Hepatocyte (in vitro differentiated cells): ENCODE measurements around the gene TWNK. TPM values are rescaled to one million over a fixed set of nuclear protein-coding genes. Genes with fewer than 3 reads are reported as not detected.

Source experiments
- DNase-seq: peaks from one replicate; pipeline ENCODE4 v3.0.0-alpha.2; 2016; ENCODE audit warnings: low spot score
- H2AFZ ChIP-seq: fragments of 200-600 bp; sonication (generic); 2 replicates; pipeline ENCODE4 v1.6.0; 2016; ENCODE audit warnings: antibody characterized with exemption, mild to moderate bottlenecking
- H3K27ac ChIP-seq: fragments of 200-600 bp; sonication (generic); 2 replicates; pipeline ENCODE4 v1.5.1; 2016; ENCODE audit warnings: mild to moderate bottlenecking
- H3K27me3 ChIP-seq: fragments of 200-600 bp; sonication (generic); 2 replicates; pipeline ENCODE4 v1.6.1; 2016
- H3K36me3 ChIP-seq: fragments of 200-600 bp; sonication (generic); replicated peaks from 2 replicates; pipeline ENCODE4 v1.5.1; 2016; ENCODE audit warnings: low read depth; ENCODE audit not compliant: insufficient read depth
- H3K4me1 ChIP-seq: fragments of 200-600 bp; sonication (generic); 2 replicates; pipeline ENCODE4 v1.5.1; 2016; ENCODE audit warnings: mild to moderate bottlenecking, moderate library complexity; ENCODE audit not compliant: insufficient read depth
- H3K4me2 ChIP-seq: fragments of 200-600 bp; sonication (generic); 2 replicates; pipeline ENCODE4 v1.6.0; 2016
- H3K4me3 ChIP-seq: fragments of 200-600 bp; sonication (generic); 2 replicates; pipeline ENCODE4 v1.5.1; 2016; ENCODE audit warnings: mild to moderate bottlenecking
- H3K79me2 ChIP-seq: fragments of 200-600 bp; sonication (generic); 2 replicates; pipeline ENCODE4 v1.6.0; 2017; ENCODE audit warnings: mild to moderate bottlenecking
- H3K9me2 ChIP-seq: fragments of 200-600 bp; sonication (generic); replicated peaks from 2 replicates; pipeline ENCODE4 v1.6.0; 2017; ENCODE audit warnings: mild to moderate bottlenecking; ENCODE audit not compliant: insufficient read depth
- H3K9me3 ChIP-seq: fragments of 200-600 bp; sonication (generic); 2 replicates; pipeline ENCODE4 v1.5.1; 2016; ENCODE audit warnings: low read depth, mild to moderate bottlenecking
- H4K20me1 ChIP-seq: fragments of 200-600 bp; sonication (generic); 2 replicates; pipeline ENCODE4 v1.6.0; 2016; ENCODE audit warnings: mild to moderate bottlenecking; ENCODE audit not compliant: insufficient read depth, poor library complexity, severe bottlenecking
- CTCF ChIP-seq: fragments of 200-600 bp; sonication (generic); IDR thresholded peaks from 2 replicates; pipeline ENCODE4 v1.5.1; 2016; ENCODE audit warnings: antibody characterized with exemption, mild to moderate bottlenecking; ENCODE audit not compliant: poor library complexity
- EZH2 ChIP-seq: fragments of 200-600 bp; sonication (generic); IDR thresholded peaks from 2 replicates; pipeline ENCODE4 v1.6.1; 2016; ENCODE audit warnings: antibody characterized with exemption, mild to moderate bottlenecking, borderline replicate concordance
- EZH2phosphoT487 ChIP-seq: fragments of 200-600 bp; sonication (generic); IDR thresholded peaks from one replicate; pipeline ENCODE4 v1.6.1; 2018; ENCODE audit warnings: antibody characterized with exemption, mild to moderate bottlenecking, low read depth, moderate library complexity; ENCODE audit not compliant: unreplicated experiment, severe bottlenecking
- WGBS: methylation state at CpG from one replicate; pipeline ENCODE4 v1.1.6; 2016; ENCODE audit warnings: low lambda C conversion rate; ENCODE audit errors: missing lambda C conversion rate; 5-methylcytosine and 5-hydroxymethylcytosine counted together
- polyA plus RNA-seq: library from polyadenylated mRNA; unstranded; fragments of >200 nt; fragmentation: Nextera tagmentation; extraction: Ambion mirVana; gene quantifications from 2 replicates; pipeline ENCODE4 v1.2.1, GENCODE V29; 2016
- total RNA-seq: library from RNA; depleted of rRNA; stranded (reverse); fragments of >200 nt; gene quantifications from 2 replicates; pipeline ENCODE4 v1.2.3, GENCODE V29; 2014

TWNK gene
- total and polyA plus RNA-seq, 2 experiments from 2014 or later = 4.0 to 5.0 TPM

GRCh38 chr10:100969187-100970075, 17.9 kb upstream of the TWNK start, which contains the start of gene SEMA4G:
TSS of gene SEMA4G (plus strand) at chr10:100969504. CDS start at chr10:100972913, 3,409 bp downstream.
- H3K4me2 ChIP-seq = peak within 1 kb of the TSS; percentile 98
- peaks cover 19% of the 10 kb centered on the region for H3K79me2 ChIP-seq
- no peaks in the 10 kb centered on the region for H3K9me3 ChIP-seq
- TF ChIP-seq CTCF (peak; percentile 67), EZH2phosphoT487 (no peak), EZH2 (no peak)
- no peaks in the 10 kb centered on the region for H4K20me1 ChIP-seq
- H3K27ac ChIP-seq = peak within 1 kb of the TSS; percentile 83
- H3K9me2 ChIP-seq = no peaks in the 10 kb centered on the region
- peak within 1 kb of the TSS; percentile 96 for H3K4me3 ChIP-seq
- no peaks in the 10 kb centered on the region for H3K36me3 ChIP-seq
- 3% methylated on average over 36 of the region's 70 CpGs for WGBS
- peak within 1 kb of the TSS; percentile 93 for H2AFZ ChIP-seq
- H3K27me3 ChIP-seq = no peaks in the 10 kb centered on the region
- peaks cover 24% of the 10 kb centered on the region for H3K4me1 ChIP-seq
- DNase-seq = peak; percentile 74

- H3K4me1 ChIP-seq = peaks cover 24% of the 10 kb centered on the region
- no peaks in the 10 kb centered on the region for H4K20me1 ChIP-seq
- TF ChIP-seq CTCF (no peak), EZH2phosphoT487 (no peak), EZH2 (no peak)
- peaks cover 19% of the 10 kb centered on the region for H3K79me2 ChIP-seq
- H3K27ac ChIP-seq = peak overlapping the region; percentile 83
- 34% methylated on average over 8 of the region's 13 CpGs for WGBS
- H3K36me3 ChIP-seq = no peaks in the 10 kb centered on the region
- H3K4me3 ChIP-seq = peak overlapping the region; percentile 96
- H2AFZ ChIP-seq = peak overlapping the region; percentile 93
- peak overlapping the region; percentile 98 for H3K4me2 ChIP-seq
- H3K9me3 ChIP-seq = no peaks in the 10 kb centered on the region
- H3K9me2 ChIP-seq = no peaks in the 10 kb centered on the region
- peak; percentile 72 for DNase-seq
- no peaks in the 10 kb centered on the region for H3K27me3 ChIP-seq
These were observed 17.0 kb upstream of the TWNK start for GRCh38 chr10:100970076-100970913.

- Histone ChIP-seq H3K4me1 (peaks cover 24% of the 10 kb centered on the region), H3K9me2 (no peaks in the 10 kb centered on the region), H4K20me1 (no peaks in the 10 kb centered on the region), H3K27me3 (no peaks in the 10 kb centered on the region), H3K27ac (peak overlapping the region; percentile 83), H2AFZ (no peak overlapping the region), H3K4me3 (no peak overlapping the region), H3K36me3 (no peaks in the 10 kb centered on the region), H3K9me3 (no peaks in the 10 kb centered on the region), H3K4me2 (peak overlapping the region; percentile 98), H3K79me2 (peaks cover 19% of the 10 kb centered on the region)
- no peak for TF ChIP-seq EZH2phosphoT487
- no peak for TF ChIP-seq EZH2
- TF ChIP-seq CTCF = no peak
- peak; percentile 56 for DNase-seq
- WGBS = 53% methylated on average over 4 of the region's 4 CpGs
These were observed 16.2 kb upstream of the TWNK start for GRCh38 chr10:100970914-100971811.
